GM23338 (cell line): ENCODE measurements around the gene EREG. TPM values are rescaled to one million over a fixed set of nuclear protein-coding genes. Genes with fewer than 3 reads are reported as not detected.

Experiments
- ATAC-seq: fragments of 200-7000 bp; cut with Tn5 transposase; 3 replicates; pipeline ENCODE4 v1.9.1; 2020
- DNase-seq: peaks from one replicate; pipeline ENCODE4 v3.0.0-alpha.2; 2015; ENCODE audit warnings: low spot score
- H2AFZ ChIP-seq: fragments of 200-600 bp; sonication (generic); 2 replicates; pipeline ENCODE4 v1.8.0; 2016; ENCODE audit warnings: antibody characterized with exemption, mild to moderate bottlenecking, moderate library complexity
- H3F3A ChIP-seq: fragments of 200-600 bp; sonication (generic); replicated peaks from 2 replicates; pipeline ENCODE4 v1.8.0; 2017; ENCODE audit warnings: antibody characterized with exemption, mixed run types, low read depth
- H3K27ac ChIP-seq: fragments of 200-600 bp; sonication (generic); 2 replicates; pipeline ENCODE4 v1.6.1; 2016; ENCODE audit warnings: low read depth
- H3K27me3 ChIP-seq: fragments of 200-600 bp; sonication (generic); 2 replicates; pipeline ENCODE4 v1.8.0; 2016; ENCODE audit warnings: mild to moderate bottlenecking, mixed run types, moderate library complexity; ENCODE audit not compliant: insufficient read depth
- H3K36me3 ChIP-seq: fragments of 200-600 bp; sonication (generic); 2 replicates; pipeline ENCODE4 v1.8.0; 2016; ENCODE audit warnings: mild to moderate bottlenecking; ENCODE audit not compliant: insufficient read depth
- H3K4me1 ChIP-seq: fragments of 200-600 bp; sonication (generic); 2 replicates; pipeline ENCODE4 v1.8.0; 2016; ENCODE audit warnings: mild to moderate bottlenecking, moderate library complexity; ENCODE audit not compliant: insufficient read depth
- H3K4me2 ChIP-seq: fragments of 200-600 bp; sonication (generic); 2 replicates; pipeline ENCODE4 v1.7.1; 2017; ENCODE audit warnings: mixed run types
- H3K4me3 ChIP-seq: fragments of 200-600 bp; sonication (generic); 2 replicates; pipeline ENCODE4 v1.6.1; 2016; ENCODE audit warnings: mixed run types
- H3K79me2 ChIP-seq: fragments of 200-600 bp; sonication (generic); replicated peaks from 2 replicates; pipeline ENCODE4 v1.8.0; 2017; ENCODE audit warnings: mild to moderate bottlenecking; ENCODE audit not compliant: insufficient read depth
- H3K9me2 ChIP-seq: fragments of 200-600 bp; sonication (generic); 2 replicates; pipeline ENCODE4 v1.8.0; 2017; ENCODE audit not compliant: insufficient read depth
- H4K20me1 ChIP-seq: fragments of 200-600 bp; sonication (generic); replicated peaks from 2 replicates; pipeline ENCODE4 v1.8.0; 2017; ENCODE audit warnings: mild to moderate bottlenecking; ENCODE audit not compliant: insufficient read depth
- H3K27ac Mint-ChIP-seq: 2 replicates; pipeline ENCODE4 v1.8.0; 2020; ENCODE audit warnings: inconsistent platforms, mild to moderate bottlenecking, moderate library complexity, mixed read lengths
- H3K27me3 Mint-ChIP-seq: 3 replicates; pipeline ENCODE4 v1.8.0; 2022; ENCODE audit warnings: low read depth, mild to moderate bottlenecking, moderate library complexity, mixed read lengths, inconsistent platforms; ENCODE audit not compliant: insufficient read depth, poor library complexity
- H3K36me3 Mint-ChIP-seq: 3 replicates; pipeline ENCODE4 v1.8.0; 2021; ENCODE audit warnings: low read depth, mild to moderate bottlenecking, inconsistent platforms, moderate library complexity, mixed read lengths
- H3K4me1 Mint-ChIP-seq: 3 replicates; pipeline ENCODE4 v1.8.0; 2020; ENCODE audit warnings: mild to moderate bottlenecking, inconsistent platforms, mixed read lengths
- H3K4me3 Mint-ChIP-seq: 3 replicates; pipeline ENCODE4 v1.8.0; 2021; ENCODE audit warnings: moderate library complexity, mild to moderate bottlenecking, inconsistent platforms, mixed read lengths
- H3K9me3 Mint-ChIP-seq: 3 replicates; pipeline ENCODE4 v1.8.0; 2020; ENCODE audit warnings: moderate library complexity, mild to moderate bottlenecking, inconsistent platforms, mixed read lengths
- CREB1 ChIP-seq: fragments of 250-450 bp; sonication (Bioruptor Pico); IDR thresholded peaks from 2 replicates; pipeline ENCODE4 v1.5.0; 2020; ENCODE audit warnings: low read depth, mild to moderate bottlenecking, moderate library complexity
- CTCF ChIP-seq, 2 experiments: fragments of 200-600 bp in 1 of 2; sonication (generic) in 1 of 2; conservative IDR thresholded peaks; 2 replicates each; pipeline versions ENCODE4 v1.5.1 to v1.6.1; 2016 to 2017; ENCODE audit warnings: antibody characterized with exemption in 2 of 2, low read depth in 2 of 2, mild to moderate bottlenecking in 2 of 2, moderate library complexity in 1 of 2
- EZH2 ChIP-seq: fragments of 200-600 bp; sonication (generic); IDR thresholded peaks from one replicate; pipeline ENCODE4 v1.8.0; 2017; ENCODE audit warnings: antibody characterized with exemption, mild to moderate bottlenecking, low read depth; ENCODE audit not compliant: unreplicated experiment
- EZH2phosphoT487 ChIP-seq: fragments of 200-600 bp; sonication (generic); IDR thresholded peaks from one replicate; pipeline ENCODE4 v1.8.1; 2018; ENCODE audit warnings: antibody characterized with exemption; ENCODE audit not compliant: unreplicated experiment
- JUNB ChIP-seq: IDR thresholded peaks from one replicate; pipeline ENCODE4 v1.6.1; 2016; ENCODE audit warnings: antibody characterized with exemption; ENCODE audit not compliant: unreplicated experiment
- NANOG ChIP-seq: IDR thresholded peaks from 2 replicates; pipeline ENCODE4 v1.6.1; 2016; ENCODE audit warnings: antibody characterized with exemption, borderline replicate concordance
- POLR2AphosphoS5 ChIP-seq: IDR thresholded peaks from 2 replicates; pipeline ENCODE4 v1.6.1; 2016; ENCODE audit warnings: antibody characterized with exemption, low read depth
- REST ChIP-seq: IDR thresholded peaks from one replicate; pipeline ENCODE4 v1.6.1; 2018; ENCODE audit warnings: antibody characterized with exemption; ENCODE audit not compliant: unreplicated experiment
- STAT1 ChIP-seq: IDR thresholded peaks from one replicate; pipeline ENCODE4 v1.6.1; 2016; ENCODE audit warnings: antibody characterized with exemption; ENCODE audit not compliant: unreplicated experiment
- ZNF114 ChIP-seq: fragments of 250-450 bp; sonication (Bioruptor Pico); IDR thresholded peaks from 2 replicates; pipeline ENCODE4 v1.5.0; 2020; ENCODE audit warnings: mild to moderate bottlenecking, moderate library complexity
- ZNF331 ChIP-seq: fragments of 250-450 bp; sonication (Bioruptor Pico); IDR thresholded peaks from 2 replicates; pipeline ENCODE4 v1.5.0; 2020; ENCODE audit warnings: low read depth, mild to moderate bottlenecking, moderate library complexity
- polyA plus RNA-seq: library from polyadenylated mRNA; unstranded; fragments of >200 nt; fragmentation: Nextera tagmentation; extraction: Ambion mirVana; gene quantifications from 2 replicates; pipeline ENCODE4 v1.2.1, GENCODE V29; 2016
- total RNA-seq: library from RNA; depleted of rRNA; stranded (reverse); fragments of >200 nt; shearing (Covaris generic); gene quantifications from 2 replicates; pipeline ENCODE4 v1.2.3, GENCODE V29; 2014
- TF ChIP-seq, protein P1 (sequence below): IDR thresholded peaks from 2 replicates; pipeline ENCODE4 v1.6.1; 2016; ENCODE audit warnings: antibody characterized with exemption
- TF ChIP-seq, protein P2 (sequence below): fragments of 250-450 bp; sonication (Bioruptor Pico); IDR thresholded peaks from 2 replicates; pipeline ENCODE4 v1.5.0; 2020; ENCODE audit warnings: mild to moderate bottlenecking, moderate library complexity

EREG gene
- total and polyA plus RNA-seq, 2 experiments from 2014 or later, result not detected

DNA sequence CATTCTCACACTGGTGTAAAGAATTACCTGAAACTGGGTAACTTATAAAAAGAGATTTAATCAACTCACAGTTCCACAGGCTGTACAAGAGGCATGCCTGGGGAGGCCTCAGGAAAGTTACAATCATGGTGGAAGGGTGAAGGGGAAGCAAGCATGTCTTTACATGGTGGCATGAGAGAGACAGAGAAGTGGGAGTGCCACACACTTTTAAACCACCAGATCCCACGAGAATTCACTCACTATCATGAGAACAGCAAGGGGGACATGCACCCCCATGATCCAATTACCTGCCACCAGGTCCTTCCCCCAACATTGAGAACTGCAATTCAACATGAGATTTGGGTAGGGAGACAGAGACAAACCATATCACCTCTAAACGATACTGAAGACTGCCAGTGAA, 33.7 kb upstream of the EREG start:
- H3K27ac Mint-ChIP-seq, result no peak overlapping the region; the same call in 1 of the 2 replicates
- Histone ChIP-seq H3K27ac (no peak overlapping the region), H3K4me1 (0 out of 2 replicates have a peak, but pooled peaks cover 3% of the 10 kb centered on the region), H3K4me3 (no peak overlapping the region), H2AFZ (peak overlapping the region; percentile 34; the same call in 1 of the 2 replicates), H3K27me3 (no peaks in the 10 kb centered on the region), H3F3A (no peaks in the 10 kb centered on the region), H3K36me3 (no peaks in the 10 kb centered on the region), H3K79me2 (no peaks in the 10 kb centered on the region), H3K4me2 (no peak overlapping the region), H3K9me2 (peaks cover 7% of the 10 kb centered on the region), H4K20me1 (no peaks in the 10 kb centered on the region)
- peaks cover 5% of the 10 kb centered on the region; the same call in 1 of the 3 replicates for H3K4me1 Mint-ChIP-seq
- peaks cover 5% of the 10 kb centered on the region; the same call in 2 of the 3 replicates for H3K9me3 Mint-ChIP-seq
- no peak overlapping the region for H3K4me3 Mint-ChIP-seq
- H3K27me3 Mint-ChIP-seq, result no peaks in the 10 kb centered on the region
- no peak for TF ChIP-seq JUNB
- TF ChIP-seq ZNF331 (CRISPR knock-in tag), result no peak
- TF ChIP-seq POLR2AphosphoS5, result no peak
- no peak for TF ChIP-seq REST
- TF ChIP-seq STAT1, result no peak
- TF ChIP-seq NANOG, result no peak
- TF ChIP-seq EZH2phosphoT487, result no peak
- TF ChIP-seq, protein P1, sequence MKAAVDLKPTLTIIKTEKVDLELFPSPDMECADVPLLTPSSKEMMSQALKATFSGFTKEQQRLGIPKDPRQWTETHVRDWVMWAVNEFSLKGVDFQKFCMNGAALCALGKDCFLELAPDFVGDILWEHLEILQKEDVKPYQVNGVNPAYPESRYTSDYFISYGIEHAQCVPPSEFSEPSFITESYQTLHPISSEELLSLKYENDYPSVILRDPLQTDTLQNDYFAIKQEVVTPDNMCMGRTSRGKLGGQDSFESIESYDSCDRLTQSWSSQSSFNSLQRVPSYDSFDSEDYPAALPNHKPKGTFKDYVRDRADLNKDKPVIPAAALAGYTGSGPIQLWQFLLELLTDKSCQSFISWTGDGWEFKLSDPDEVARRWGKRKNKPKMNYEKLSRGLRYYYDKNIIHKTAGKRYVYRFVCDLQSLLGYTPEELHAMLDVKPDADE, result no peak
- TF ChIP-seq EZH2, result no peak
- no peak for TF ChIP-seq ZNF114 (CRISPR knock-in tag)
- TF ChIP-seq, protein P2, sequence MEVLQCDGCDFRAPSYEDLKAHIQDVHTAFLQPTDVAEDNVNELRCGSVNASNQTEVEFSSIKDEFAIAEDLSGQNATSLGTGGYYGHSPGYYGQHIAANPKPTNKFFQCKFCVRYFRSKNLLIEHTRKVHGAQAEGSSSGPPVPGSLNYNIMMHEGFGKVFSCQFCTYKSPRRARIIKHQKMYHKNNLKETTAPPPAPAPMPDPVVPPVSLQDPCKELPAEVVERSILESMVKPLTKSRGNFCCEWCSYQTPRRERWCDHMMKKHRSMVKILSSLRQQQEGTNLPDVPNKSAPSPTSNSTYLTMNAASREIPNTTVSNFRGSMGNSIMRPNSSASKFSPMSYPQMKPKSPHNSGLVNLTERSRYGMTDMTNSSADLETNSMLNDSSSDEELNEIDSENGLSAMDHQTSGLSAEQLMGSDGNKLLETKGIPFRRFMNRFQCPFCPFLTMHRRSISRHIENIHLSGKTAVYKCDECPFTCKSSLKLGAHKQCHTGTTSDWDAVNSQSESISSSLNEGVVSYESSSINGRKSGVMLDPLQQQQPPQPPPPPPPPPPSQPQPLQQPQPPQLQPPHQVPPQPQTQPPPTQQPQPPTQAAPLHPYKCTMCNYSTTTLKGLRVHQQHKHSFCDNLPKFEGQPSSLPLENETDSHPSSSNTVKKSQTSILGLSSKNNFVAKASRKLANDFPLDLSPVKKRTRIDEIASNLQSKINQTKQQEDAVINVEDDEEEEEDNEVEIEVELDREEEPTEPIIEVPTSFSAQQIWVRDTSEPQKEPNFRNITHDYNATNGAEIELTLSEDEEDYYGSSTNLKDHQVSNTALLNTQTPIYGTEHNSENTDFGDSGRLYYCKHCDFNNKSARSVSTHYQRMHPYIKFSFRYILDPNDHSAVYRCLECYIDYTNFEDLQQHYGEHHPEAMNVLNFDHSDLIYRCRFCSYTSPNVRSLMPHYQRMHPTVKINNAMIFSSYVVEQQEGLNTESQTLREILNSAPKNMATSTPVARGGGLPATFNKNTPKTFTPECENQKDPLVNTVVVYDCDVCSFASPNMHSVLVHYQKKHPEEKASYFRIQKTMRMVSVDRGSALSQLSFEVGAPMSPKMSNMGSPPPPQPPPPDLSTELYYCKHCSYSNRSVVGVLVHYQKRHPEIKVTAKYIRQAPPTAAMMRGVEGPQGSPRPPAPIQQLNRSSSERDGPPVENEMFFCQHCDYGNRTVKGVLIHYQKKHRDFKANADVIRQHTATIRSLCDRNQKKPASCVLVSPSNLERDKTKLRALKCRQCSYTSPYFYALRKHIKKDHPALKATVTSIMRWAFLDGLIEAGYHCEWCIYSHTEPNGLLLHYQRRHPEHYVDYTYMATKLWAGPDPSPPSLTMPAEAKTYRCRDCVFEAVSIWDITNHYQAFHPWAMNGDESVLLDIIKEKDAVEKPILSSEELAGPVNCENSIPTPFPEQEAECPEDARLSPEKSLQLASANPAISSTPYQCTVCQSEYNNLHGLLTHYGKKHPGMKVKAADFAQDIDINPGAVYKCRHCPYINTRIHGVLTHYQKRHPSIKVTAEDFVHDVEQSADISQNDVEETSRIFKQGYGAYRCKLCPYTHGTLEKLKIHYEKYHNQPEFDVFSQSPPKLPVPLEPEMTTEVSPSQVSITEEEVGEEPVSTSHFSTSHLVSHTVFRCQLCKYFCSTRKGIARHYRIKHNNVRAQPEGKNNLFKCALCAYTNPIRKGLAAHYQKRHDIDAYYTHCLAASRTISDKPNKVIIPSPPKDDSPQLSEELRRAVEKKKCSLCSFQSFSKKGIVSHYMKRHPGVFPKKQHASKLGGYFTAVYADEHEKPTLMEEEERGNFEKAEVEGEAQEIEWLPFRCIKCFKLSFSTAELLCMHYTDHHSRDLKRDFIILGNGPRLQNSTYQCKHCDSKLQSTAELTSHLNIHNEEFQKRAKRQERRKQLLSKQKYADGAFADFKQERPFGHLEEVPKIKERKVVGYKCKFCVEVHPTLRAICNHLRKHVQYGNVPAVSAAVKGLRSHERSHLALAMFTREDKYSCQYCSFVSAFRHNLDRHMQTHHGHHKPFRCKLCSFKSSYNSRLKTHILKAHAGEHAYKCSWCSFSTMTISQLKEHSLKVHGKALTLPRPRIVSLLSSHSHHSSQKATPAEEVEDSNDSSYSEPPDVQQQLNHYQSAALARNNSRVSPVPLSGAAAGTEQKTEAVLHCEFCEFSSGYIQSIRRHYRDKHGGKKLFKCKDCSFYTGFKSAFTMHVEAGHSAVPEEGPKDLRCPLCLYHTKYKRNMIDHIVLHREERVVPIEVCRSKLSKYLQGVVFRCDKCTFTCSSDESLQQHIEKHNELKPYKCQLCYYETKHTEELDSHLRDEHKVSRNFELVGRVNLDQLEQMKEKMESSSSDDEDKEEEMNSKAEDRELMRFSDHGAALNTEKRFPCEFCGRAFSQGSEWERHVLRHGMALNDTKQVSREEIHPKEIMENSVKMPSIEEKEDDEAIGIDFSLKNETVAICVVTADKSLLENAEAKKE, result no peak
- TF ChIP-seq CTCF (conservative IDR thresholded peaks at IDR 0.05; ENCODE audit: low read depth in 2 of 2), result no peak
- no peak for TF ChIP-seq CREB1 (CRISPR knock-in tag)
- peaks cover 6% of the 10 kb centered on the region; the same call in 1 of the 3 replicates for H3K36me3 Mint-ChIP-seq
- DNase-seq (no peak), ATAC-seq (no peak)
